AML-193 (cell line): ENCODE measurements around the gene TGIF2LY.
"Not testable (repeated sequence)": the region's sequence is repeated elsewhere in the genome, so short reads cannot be mapped to it uniquely, and the experiment has no call there.

Experiments used
- DNase-seq, 2 experiments: peaks; one replicate each; lab custom pipeline; 2025; lab: John Stamatoyannopoulos, UW

Gene TGIF2LY

GRCh38 chrY:3578767-3579166 is at the start of gene TGIF2LY:
TSS of gene TGIF2LY (plus strand) at chrY:3579067. CDS start at chrY:3579245, 178 bp downstream.
- not testable (repeated sequence) for DNase-seq
